ENCODE results near the gene ZNF598. TPM values are rescaled to one million over a fixed set of nuclear protein-coding genes. Genes with fewer than 3 reads are reported as not detected.
A peak's percentile ranks its signal among the peaks of the same experiment; 100 is the strongest.
"Not testable (repeated sequence)": the region's sequence is repeated elsewhere in the genome, so short reads cannot be mapped to it uniquely, and the experiment has no call there.

Gene ZNF598
- total RNA-seq, 1 experiment from 2014 or later: 75.8 TPM

DNA sequence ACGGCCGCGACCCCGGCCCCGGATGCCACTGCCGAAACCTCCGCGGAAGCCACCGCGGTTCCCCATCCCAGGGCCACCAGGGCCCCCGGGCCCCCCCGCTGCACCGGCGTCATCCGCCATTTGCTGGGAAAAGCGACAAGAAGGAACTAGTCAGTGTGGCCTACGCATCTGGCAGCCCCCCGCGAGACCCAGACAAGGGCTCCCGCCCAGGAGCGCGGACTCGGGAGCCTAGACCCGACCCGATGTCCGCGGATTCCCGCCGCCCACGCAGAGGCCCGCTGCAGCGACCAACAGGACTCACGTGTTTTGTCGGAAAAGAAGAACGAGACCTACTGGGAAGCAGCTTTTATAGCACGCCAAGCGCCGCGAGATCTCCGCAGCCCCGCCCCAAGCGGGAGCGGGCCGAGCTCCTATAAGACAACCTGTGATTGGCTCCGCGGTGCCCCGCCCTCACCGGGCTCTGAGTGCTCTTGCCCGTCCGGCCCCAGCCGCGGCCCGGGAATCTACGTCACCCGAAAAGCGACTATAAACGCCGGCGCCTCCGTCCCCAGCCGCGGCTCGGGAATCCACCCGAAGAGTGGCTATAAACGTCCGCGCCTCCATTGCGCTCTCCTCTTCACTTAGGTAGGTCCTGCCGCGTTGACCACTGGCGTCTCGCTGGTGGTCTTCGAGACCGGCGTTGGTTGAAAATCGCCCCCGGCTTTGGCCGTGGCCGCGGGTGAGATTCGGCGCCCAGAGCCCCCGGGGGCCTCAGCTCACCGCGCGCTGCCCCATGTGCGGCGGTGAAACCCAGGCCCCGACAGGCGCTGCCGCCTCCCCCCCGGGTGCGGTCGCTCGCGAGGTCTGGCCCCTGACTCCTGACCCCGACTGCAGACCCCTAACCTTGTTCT is 44.9 kb downstream of the ZNF598 start, which contains the start of gene RPS2:
TSS of gene RPS2 (minus strand) at position 321 of the 890 bp plus-strand sequence. CDS start at position 120, 201 bp downstream.
- intact Hi-C loops (cut with micrococcal nuclease; ENCODE audit: unreplicated experiment): no loop called here
- ChIA-PET CTCF (interaction anchor here (0.7 kb wide), 1 partner anchor 47 kb away, joined by 7 read pairs; no protein-coding TSS in a partner anchor), POLR2A (ENCODE audit: low non-redundant PET) (interaction anchor here (0.6 to 1.1 kb wide), 8 partner anchors 14 to 495 kb away, joined by 3 to 17 read pairs (median 4); partner anchors contain the start of genes GFER and NOXO1)
- peak within 1 kb of the TSS; percentile 88 for H3K4me3 ChIP-seq (ENCODE audit: low read depth, low read length, poor library complexity, severe bottlenecking)
- H3K36me3 ChIP-seq (ENCODE audit: insufficient read depth, low read length, poor library complexity, severe bottlenecking): peaks cover 27% of the 10 kb centered on the region
- peak; percentile 99 for DNase-seq (ENCODE audit: low spot score)
- peaks cover 19% of the 10 kb centered on the region for H3K4me1 ChIP-seq (ENCODE audit: insufficient read depth, low read length, poor library complexity, severe bottlenecking)
- no peaks in the 10 kb centered on the region for H3K9me3 ChIP-seq (ENCODE audit: low read depth, low read length, poor library complexity, severe bottlenecking)
- no peak for TF ChIP-seq EZH2 (IDR thresholded peaks at IDR 0.05; ENCODE audit: borderline replicate concordance, low read depth, low read length, poor library complexity, severe bottlenecking)
- TF ChIP-seq, protein P1, sequence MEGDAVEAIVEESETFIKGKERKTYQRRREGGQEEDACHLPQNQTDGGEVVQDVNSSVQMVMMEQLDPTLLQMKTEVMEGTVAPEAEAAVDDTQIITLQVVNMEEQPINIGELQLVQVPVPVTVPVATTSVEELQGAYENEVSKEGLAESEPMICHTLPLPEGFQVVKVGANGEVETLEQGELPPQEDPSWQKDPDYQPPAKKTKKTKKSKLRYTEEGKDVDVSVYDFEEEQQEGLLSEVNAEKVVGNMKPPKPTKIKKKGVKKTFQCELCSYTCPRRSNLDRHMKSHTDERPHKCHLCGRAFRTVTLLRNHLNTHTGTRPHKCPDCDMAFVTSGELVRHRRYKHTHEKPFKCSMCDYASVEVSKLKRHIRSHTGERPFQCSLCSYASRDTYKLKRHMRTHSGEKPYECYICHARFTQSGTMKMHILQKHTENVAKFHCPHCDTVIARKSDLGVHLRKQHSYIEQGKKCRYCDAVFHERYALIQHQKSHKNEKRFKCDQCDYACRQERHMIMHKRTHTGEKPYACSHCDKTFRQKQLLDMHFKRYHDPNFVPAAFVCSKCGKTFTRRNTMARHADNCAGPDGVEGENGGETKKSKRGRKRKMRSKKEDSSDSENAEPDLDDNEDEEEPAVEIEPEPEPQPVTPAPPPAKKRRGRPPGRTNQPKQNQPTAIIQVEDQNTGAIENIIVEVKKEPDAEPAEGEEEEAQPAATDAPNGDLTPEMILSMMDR (conservative IDR thresholded peaks at IDR 0.05; ENCODE audit: low read depth, low read length): peak; percentile 3; the same call in 1 of the 2 replicates
- H3K27ac ChIP-seq (ENCODE audit: low read depth, low read length, poor library complexity, severe bottlenecking): peak within 1 kb of the TSS; percentile 95
- BruUV-seq (replicated peaks): no TSS peak
- no peaks in the 10 kb centered on the region for H3K27me3 ChIP-seq (replicated peaks; ENCODE audit: insufficient read depth, low read depth, low read length, poor library complexity)

DNA sequence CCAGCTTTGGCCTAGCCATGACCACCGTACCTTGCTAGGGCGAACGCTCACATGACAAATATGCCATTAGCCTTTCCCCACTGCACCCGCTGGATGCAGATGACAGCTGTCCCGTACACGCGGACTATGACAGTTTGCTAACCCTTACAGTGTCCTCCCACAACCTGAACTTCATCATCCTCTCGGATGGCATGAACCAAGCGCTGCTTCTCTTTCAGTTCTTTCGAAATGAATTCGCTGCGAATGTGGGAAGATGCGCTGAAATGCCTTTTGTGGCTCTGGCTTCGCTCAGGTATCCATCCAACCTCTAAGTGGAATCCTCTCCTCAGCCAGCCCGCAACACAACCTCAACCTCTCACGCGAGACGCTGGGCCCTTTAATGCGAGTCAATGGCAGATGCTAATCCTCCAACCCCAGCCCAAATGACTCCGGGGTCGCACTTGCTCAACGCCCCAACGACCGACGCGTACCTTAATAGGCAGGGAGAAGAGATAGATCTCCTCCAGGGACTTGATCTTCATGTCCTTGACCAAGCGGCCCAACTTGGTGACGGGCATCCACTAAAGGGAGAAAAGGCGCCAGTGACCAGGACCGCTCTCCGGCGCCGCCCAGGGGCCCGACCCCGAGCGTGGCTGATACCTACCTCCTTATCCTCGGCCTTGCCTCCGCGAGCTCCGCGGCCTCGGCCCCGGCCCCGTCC is 45.7 kb downstream of the ZNF598 start:
- peaks cover 21% of the 10 kb centered on the region for H3K4me1 ChIP-seq (ENCODE audit: insufficient read depth, low read length, poor library complexity, severe bottlenecking)
- H3K4me3 ChIP-seq (ENCODE audit: low read depth, low read length, poor library complexity, severe bottlenecking): peak overlapping the region; percentile 88
- POLR2A ChIA-PET (ENCODE audit: low non-redundant PET): interaction anchor here (0.7 kb wide), 2 partner anchors 20 to 496 kb away, joined by 9 to 17 read pairs; partner anchors contain the start of gene GFER
- H3K9me3 ChIP-seq (ENCODE audit: low read depth, low read length, poor library complexity, severe bottlenecking): no peaks in the 10 kb centered on the region
- DNase-seq (ENCODE audit: low spot score): no peak
- no TSS peak for BruUV-seq (replicated peaks)
- peaks cover 27% of the 10 kb centered on the region for H3K36me3 ChIP-seq (ENCODE audit: insufficient read depth, low read length, poor library complexity, severe bottlenecking)
- H3K27ac ChIP-seq (ENCODE audit: low read depth, low read length, poor library complexity, severe bottlenecking): peak overlapping the region; percentile 95
- CTCF ChIA-PET: interaction anchor here (0.7 kb wide), 1 partner anchor 48 kb away, joined by 7 read pairs; no protein-coding TSS in a partner anchor
- H3K27me3 ChIP-seq (replicated peaks; ENCODE audit: insufficient read depth, low read depth, low read length, poor library complexity): no peaks in the 10 kb centered on the region
- no peak for TF ChIP-seq EZH2 (IDR thresholded peaks at IDR 0.05; ENCODE audit: borderline replicate concordance, low read depth, low read length, poor library complexity, severe bottlenecking)
- TF ChIP-seq, protein P1 (conservative IDR thresholded peaks at IDR 0.05; ENCODE audit: low read depth, low read length): 0 out of 2 replicates have a peak, but pooled peaks have one; percentile 19
- intact Hi-C loops (cut with micrococcal nuclease; ENCODE audit: unreplicated experiment): no loop called here

DNA sequence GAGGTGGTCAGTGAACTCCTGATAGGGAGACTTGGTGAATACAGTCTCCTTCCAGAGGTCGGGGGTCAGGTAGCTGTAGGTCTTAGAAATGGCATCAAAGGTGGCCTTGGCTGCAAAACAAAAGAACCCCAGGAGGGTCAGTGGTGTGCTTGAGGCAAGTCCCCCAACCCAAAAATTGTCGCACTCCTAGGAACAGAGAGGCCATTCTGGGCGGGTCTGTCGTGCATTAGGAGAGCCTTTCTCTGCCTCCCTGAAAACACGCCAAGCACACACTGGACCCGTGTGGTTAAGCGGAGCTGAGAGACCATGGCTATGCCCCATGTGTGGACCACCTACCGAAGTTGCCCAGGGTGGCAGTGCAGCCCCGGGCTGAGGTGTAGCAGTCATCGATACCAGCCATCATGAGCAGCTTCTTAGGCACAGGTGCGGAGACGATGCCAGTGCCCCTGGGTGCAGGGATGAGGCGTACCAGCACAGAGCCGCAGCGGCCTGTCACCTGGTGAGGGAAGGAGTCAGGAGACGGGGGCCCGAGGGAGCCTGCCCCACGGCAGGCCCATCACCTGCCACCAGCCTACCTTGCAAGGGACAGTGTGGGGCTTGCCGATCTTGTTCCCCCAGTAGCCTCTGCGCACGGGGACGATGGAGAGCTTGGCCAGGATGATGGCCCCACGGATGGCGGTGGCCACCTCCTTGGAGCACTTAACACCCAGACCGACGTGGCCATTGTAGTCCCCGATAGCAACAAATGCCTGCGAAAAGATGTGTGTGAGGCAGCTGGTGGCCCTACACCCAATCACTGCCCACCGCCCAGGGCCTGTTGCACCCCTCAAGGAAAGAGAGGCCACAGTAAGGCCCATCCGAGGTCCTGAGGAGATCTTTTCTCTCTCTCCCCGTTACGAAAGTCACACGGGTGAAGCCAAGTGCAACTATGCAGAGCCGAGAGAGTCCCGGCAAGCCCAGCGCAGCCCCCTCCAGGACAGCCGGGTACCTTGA is 47.2 kb downstream of the ZNF598 start:
- DNase-seq (ENCODE audit: low spot score); POLR2A ChIA-PET (ENCODE audit: low non-redundant PET); H3K9me3 ChIP-seq (ENCODE audit: low read depth, low read length, poor library complexity, severe bottlenecking); intact Hi-C loops (cut with micrococcal nuclease; ENCODE audit: unreplicated experiment); H3K27me3 ChIP-seq (replicated peaks; ENCODE audit: insufficient read depth, low read depth, low read length, poor library complexity): not testable (repeated sequence)
- BruUV-seq (replicated peaks): TSS peak; percentile 81
- H3K36me3 ChIP-seq (ENCODE audit: insufficient read depth, low read length, poor library complexity, severe bottlenecking): peaks cover 27% of the 10 kb centered on the region
- H3K27ac ChIP-seq (ENCODE audit: low read depth, low read length, poor library complexity, severe bottlenecking): peak overlapping the region; percentile 95
- peak overlapping the region; percentile 88 for H3K4me3 ChIP-seq (ENCODE audit: low read depth, low read length, poor library complexity, severe bottlenecking)
- peaks cover 24% of the 10 kb centered on the region for H3K4me1 ChIP-seq (ENCODE audit: insufficient read depth, low read length, poor library complexity, severe bottlenecking)
- CTCF ChIA-PET: interaction anchor here (1.0 kb wide), 1 partner anchor 178 kb away, joined by 3 read pairs; no protein-coding TSS in a partner anchor
